IMR-90 (cell line): ENCODE data around the gene WDFY2. TPM values are rescaled to one million over a fixed set of nuclear protein-coding genes. Genes with fewer than 3 reads are reported as not detected.

Experiments used
- ATAC-seq: fragments of 200-7000 bp; cut with Tn5 transposase; 2 replicates; pipeline ENCODE4 v1.9.1; 2020; ENCODE audit warnings: low read depth, mild to moderate bottlenecking, moderate library complexity
- BruUV-seq: library from RNA; stranded (reverse); fragments of 400-500 nt; replicated peaks from 2 replicates; lab custom pipeline; 2021; lab: Mats Ljungman, UMichigan
- CTCF ChIA-PET: fragments of 300-600 bp; formaldehyde crosslinking; extraction: SDS; loops from one replicate; lab custom pipeline; 2021; ENCODE audit warnings: antibody characterized with exemption; lab: Yijun Ruan, JAX
- POLR2A ChIA-PET: fragments of 300-600 bp; sonication (Branson Sonifier 250); formaldehyde crosslinking; loops from one replicate; lab custom pipeline; 2022; ENCODE audit warnings: antibody characterized with exemption; ENCODE audit not compliant: unreplicated experiment; lab: Charles Lee
- DNase-seq: peaks from one replicate; pipeline ENCODE4 v3.0.0; 2013
- H2AFZ ChIP-seq: replicated peaks from 2 replicates; pipeline ENCODE3; 2013; ENCODE audit warnings: low read length, mild to moderate bottlenecking; ENCODE audit not compliant: poor library complexity
- H2AK5ac ChIP-seq: 2 replicates; pipeline ENCODE4 v1.6.1; 2013; ENCODE audit warnings: low read depth, low read length, inconsistent platforms
- H2AK9ac ChIP-seq: replicated peaks from 2 replicates; pipeline ENCODE3; 2013; ENCODE audit warnings: mild to moderate bottlenecking, low read depth, low read length, moderate library complexity; ENCODE audit not compliant: poor library complexity
- H2BK120ac ChIP-seq: 2 replicates; pipeline ENCODE4 v1.6.1; 2013; ENCODE audit warnings: low read depth, low read length, inconsistent platforms
- H2BK15ac ChIP-seq: 3 replicates; pipeline ENCODE4 v1.6.1; 2013; ENCODE audit warnings: low read depth, low read length, inconsistent platforms
- H2BK20ac ChIP-seq: 2 replicates; pipeline ENCODE4 v1.6.1; 2013; ENCODE audit warnings: low read depth, mild to moderate bottlenecking, inconsistent platforms, low read length, moderate library complexity
- H2BK5ac ChIP-seq: 2 replicates; pipeline ENCODE4 v1.6.1; 2013; ENCODE audit warnings: mild to moderate bottlenecking, low read depth, low read length, inconsistent platforms; ENCODE audit not compliant: poor library complexity, severe bottlenecking
- H3K14ac ChIP-seq: replicated peaks from 2 replicates; pipeline ENCODE4 v1.6.1; 2013; ENCODE audit warnings: low read depth, low read length, inconsistent platforms
- H3K18ac ChIP-seq: 2 replicates; pipeline ENCODE4 v1.6.1; 2013; ENCODE audit warnings: low read depth, low read length, control low read depth
- H3K23ac ChIP-seq: 2 replicates; pipeline ENCODE4 v1.6.1; 2013; ENCODE audit warnings: low read depth, low read length, inconsistent platforms
- H3K27ac ChIP-seq: 2 replicates; pipeline ENCODE4 v1.5.1; 2013; ENCODE audit warnings: mild to moderate bottlenecking, control low read depth, low read length; ENCODE audit not compliant: insufficient read depth
- H3K27me3 ChIP-seq: 2 replicates; pipeline ENCODE4 v1.6.1; 2013; ENCODE audit warnings: low read length; ENCODE audit not compliant: control insufficient read depth, insufficient read depth
- H3K36me3 ChIP-seq: 2 replicates; pipeline ENCODE4 v1.6.1; 2013; ENCODE audit warnings: low read length, mixed read lengths; ENCODE audit not compliant: control insufficient read depth, insufficient read depth
- H3K4ac ChIP-seq: 2 replicates; pipeline ENCODE4 v1.6.1; 2013; ENCODE audit warnings: low read depth, low read length, inconsistent platforms
- H3K4me1 ChIP-seq: 2 replicates; pipeline ENCODE4 v1.6.1; 2013; ENCODE audit warnings: low read length, mixed read lengths; ENCODE audit not compliant: control insufficient read depth, insufficient read depth
- H3K4me2 ChIP-seq: 2 replicates; pipeline ENCODE4 v1.6.1; 2013; ENCODE audit warnings: low read depth, mild to moderate bottlenecking, control low read depth, low read length, moderate library complexity
- H3K4me3 ChIP-seq: 2 replicates; pipeline ENCODE4 v1.5.1; 2013; ENCODE audit warnings: low read depth, mild to moderate bottlenecking, control low read depth, low read length, moderate library complexity; ENCODE audit not compliant: insufficient read depth
- H3K56ac ChIP-seq: 2 replicates; pipeline ENCODE4 v1.6.1; 2013; ENCODE audit warnings: low read length, inconsistent platforms; ENCODE audit not compliant: insufficient read depth; ENCODE audit errors: extremely low read depth
- H3K79me1 ChIP-seq, 2 experiments: 2 replicates each; pipeline ENCODE4 v1.6.1; 2013; ENCODE audit warnings: low read length in 2 of 2, inconsistent platforms in 1 of 2, low read depth in 1 of 2
- H3K9ac ChIP-seq: 2 replicates; pipeline ENCODE4 v1.6.1; 2013; ENCODE audit warnings: low read depth, low read length, control low read depth
- H3K9me1 ChIP-seq: 2 replicates; pipeline ENCODE4 v1.6.1; 2013; ENCODE audit warnings: low read length, inconsistent platforms; ENCODE audit not compliant: insufficient read depth
- H3K9me3 ChIP-seq: 2 replicates; pipeline ENCODE4 v1.6.1; 2013; ENCODE audit warnings: low read length; ENCODE audit not compliant: control insufficient read depth, insufficient read depth
- H4K20me1 ChIP-seq: 2 replicates; pipeline ENCODE4 v1.6.1; 2013; ENCODE audit warnings: low read length, inconsistent platforms; ENCODE audit not compliant: insufficient read depth
- H4K5ac ChIP-seq: 2 replicates; pipeline ENCODE4 v1.6.1; 2013; ENCODE audit warnings: mild to moderate bottlenecking, low read depth, low read length, control low read depth
- H4K8ac ChIP-seq, 2 experiments: 2 replicates each; pipeline ENCODE4 v1.6.1; 2013; ENCODE audit warnings: low read depth in 2 of 2, low read length in 2 of 2, control low read depth in 1 of 2, inconsistent platforms in 1 of 2
- H4K91ac ChIP-seq: 2 replicates; pipeline ENCODE4 v1.6.1; 2013; ENCODE audit warnings: low read depth, low read length, inconsistent platforms; ENCODE audit not compliant: insufficient read depth
- BHLHE40 ChIP-seq: fragments of 150-350 bp; IDR thresholded peaks from 2 replicates; pipeline ENCODE4 v1.6.1; 2016; ENCODE audit warnings: mild to moderate bottlenecking, low read depth, low read length
- CEBPB ChIP-seq: IDR thresholded peaks from 2 replicates; pipeline ENCODE4 v1.6.1; 2012; ENCODE audit warnings: low read depth, low read length, improper control_type of control experiment
- FOS ChIP-seq: fragments of 150-350 bp; IDR thresholded peaks from 2 replicates; pipeline ENCODE4 v1.6.1; 2016; ENCODE audit warnings: low read depth, low read length
- MAFK ChIP-seq: IDR thresholded peaks from 2 replicates; pipeline ENCODE4 v1.6.1; 2012; ENCODE audit warnings: low read depth, low read length, improper control_type of control experiment
- MAZ ChIP-seq: IDR thresholded peaks from 2 replicates; pipeline ENCODE4 v1.6.1; 2012; ENCODE audit warnings: low read depth, mild to moderate bottlenecking, low read length, improper control_type of control experiment, moderate library complexity, borderline replicate concordance
- MXI1 ChIP-seq: IDR thresholded peaks from 2 replicates; pipeline ENCODE4 v1.6.1; 2012; ENCODE audit warnings: low read depth, mild to moderate bottlenecking, low read length, moderate library complexity, borderline replicate concordance
- POLR2A ChIP-seq: IDR thresholded peaks from 2 replicates; pipeline ENCODE4 v1.6.1; 2012; ENCODE audit warnings: mild to moderate bottlenecking, low read depth, low read length
- RAD21 ChIP-seq: IDR thresholded peaks from 2 replicates; pipeline ENCODE4 v1.6.1; 2012; ENCODE audit warnings: low read length, improper control_type of control experiment
- RFX5 ChIP-seq: IDR thresholded peaks from 2 replicates; pipeline ENCODE4 v1.8.0; 2012; ENCODE audit warnings: low read depth, mild to moderate bottlenecking, low read length, moderate library complexity
- SMC3 ChIP-seq: fragments of 150-350 bp; IDR thresholded peaks from 2 replicates; pipeline ENCODE4 v1.6.1; 2016; ENCODE audit warnings: low read depth, mild to moderate bottlenecking, antibody characterized with exemption, low read length, moderate library complexity
- WGBS, 2 experiments: methylation state at CpG; one replicate each; pipeline versions ENCODE4 v1.1.5 to v1.1.7; 2013; ENCODE audit warnings: missing lambda C conversion rate in 2 of 2; ENCODE audit not compliant: insufficient read length in 1 of 2; ENCODE audit errors: extremely low coverage in 2 of 2; 5-methylcytosine and 5-hydroxymethylcytosine counted together
- dilution Hi-C: fragments of 300-500 bp; cut with HindIII; formaldehyde crosslinking; loops from one replicate; pipeline ENCODE4 v1.14.3; 2018; ENCODE audit warnings: low sequenced_read_pairs; ENCODE audit not compliant: unreplicated experiment
- in situ Hi-C: fragments of 300-500 bp; cut with MboI; formaldehyde crosslinking; loops from 3 replicates; pipeline ENCODE4 v1.14.3; 2019; ENCODE audit warnings: low sequenced_read_pairs, inconsistent platforms, mixed read lengths
- intact Hi-C: fragments of 100-400 bp; cut with micrococcal nuclease; formaldehyde crosslinking; loops from 2 replicates; pipeline ENCODE4 v1.10.0; 2022
- polyA plus RNA-seq, 3 experiments: library from polyadenylated mRNA; depleted of rRNA; stranded (reverse); fragments of >200 nt; gene quantifications; 2 replicates each; pipeline ENCODE4 v1.2.3, GENCODE V29; 2012; ENCODE audit warnings: low replicate concordance in 1 of 3
- total RNA-seq: library from RNA; depleted of rRNA; stranded (reverse); fragments of >200 nt; gene quantifications from 2 replicates; pipeline ENCODE4 v1.2.3, GENCODE V29; 2012
- TF ChIP-seq, protein P1 (sequence below): fragments of 150-350 bp; IDR thresholded peaks from 2 replicates; pipeline ENCODE4 v1.6.1; 2016; ENCODE audit warnings: low read depth, mild to moderate bottlenecking, low read length, moderate library complexity, borderline replicate concordance
- TF ChIP-seq, protein P2 (sequence below): conservative IDR thresholded peaks from 2 replicates; pipeline ENCODE4 v1.5.1; 2012; ENCODE audit warnings: mild to moderate bottlenecking, low read depth, low read length, improper control_type of control experiment

The WDFY2 gene
- total and polyA plus RNA-seq, 2 of the 4 experiments (the other 2 are of a cell fraction) = 4.3 to 5.4 TPM

DNA sequence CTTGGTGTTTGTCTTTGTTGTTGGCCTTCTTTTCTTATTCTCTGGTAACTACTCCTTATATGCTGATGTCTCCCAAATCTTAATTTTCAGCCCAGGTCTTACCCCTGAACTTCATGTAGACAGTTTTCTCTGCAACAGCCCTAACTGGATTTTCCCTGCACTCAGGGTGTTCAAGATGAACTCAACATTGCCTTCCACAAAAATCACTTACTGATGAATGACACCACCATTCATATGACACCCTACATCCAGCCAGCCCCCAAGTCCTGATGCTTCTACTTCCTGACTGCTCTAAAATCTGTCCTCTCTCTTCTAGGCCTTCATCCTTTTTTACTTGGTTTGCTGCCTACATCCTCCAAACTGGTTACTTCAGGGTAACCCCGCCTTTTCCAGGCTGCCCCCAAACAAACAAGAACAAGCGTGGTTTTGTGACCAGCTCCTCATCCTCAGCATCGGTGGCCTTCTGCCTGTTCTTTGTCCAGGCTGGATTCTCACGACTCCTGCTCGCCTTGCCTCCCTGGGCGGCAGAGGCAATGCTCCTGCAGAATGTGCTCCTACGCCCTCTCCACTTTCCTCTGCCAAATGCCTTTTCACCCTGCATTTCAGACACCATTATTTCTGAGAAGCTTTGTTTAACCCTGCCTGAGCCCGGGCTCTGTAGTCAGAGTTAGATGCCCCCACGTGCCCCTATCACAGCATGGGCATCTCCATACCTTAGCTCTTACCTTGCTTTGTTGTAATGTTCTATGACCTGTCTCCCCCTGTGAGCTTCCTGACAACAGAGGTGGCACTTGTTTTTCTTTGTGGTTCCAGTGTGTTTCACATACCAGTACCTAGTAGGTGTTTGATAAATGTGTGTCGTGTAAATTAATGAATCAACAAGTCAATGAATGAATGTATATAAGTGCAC lies 61.8 kb downstream of the WDFY2 start (continued):
- TF ChIP-seq MXI1 = no peak
- no peak for TF ChIP-seq MAFK
- no peak for TF ChIP-seq FOS

DNA sequence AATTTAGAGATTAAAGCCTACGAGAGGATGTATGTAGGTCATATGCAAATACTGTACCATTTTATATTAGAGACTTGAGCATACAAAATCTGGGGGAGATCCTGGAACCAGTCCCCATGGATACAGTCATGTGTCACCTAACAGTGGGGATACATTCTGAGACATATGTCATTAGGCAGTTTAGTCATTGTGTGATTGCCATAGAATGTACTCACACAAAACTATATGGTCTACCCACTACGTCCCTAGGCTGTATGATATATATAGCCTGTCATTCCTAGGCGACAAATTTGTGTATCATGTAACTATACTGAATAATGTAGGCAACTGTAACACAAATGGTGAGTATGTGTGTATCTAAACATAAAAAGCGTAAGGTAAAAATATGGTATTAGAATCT lies 62.8 kb downstream of the WDFY2 start:
- Histone ChIP-seq H3K27me3 (no peaks in the 10 kb centered on the region), H3K36me3 (no peaks in the 10 kb centered on the region), H3K9ac (no peak overlapping the region), H4K91ac (no peak overlapping the region), H3K14ac (no peak overlapping the region), H3K23ac (no peak overlapping the region), H2AFZ (no peak overlapping the region), H3K9me3 (no peaks in the 10 kb centered on the region), H2AK5ac (0 out of 2 replicates have a peak overlapping the region, but pooled peaks have one; percentile 4), H2BK15ac (no peak overlapping the region), H3K18ac (no peak overlapping the region), H3K79me1 (peaks cover 18 to 57% of the 10 kb centered on the region in 2 experiments), H3K56ac (no peak overlapping the region), H3K4me2 (no peak overlapping the region), H4K20me1 (peaks cover 7% of the 10 kb centered on the region; the same call in 1 of the 2 replicates), H4K5ac (no peak overlapping the region), H2AK9ac (no peak overlapping the region), H3K4me3 (no peak overlapping the region), H4K8ac (no peak overlapping the region), H2BK20ac (no peak overlapping the region), H2BK120ac (no peak overlapping the region), H2BK5ac (no peak overlapping the region), H3K9me1 (peaks cover 11% of the 10 kb centered on the region), H3K27ac (no peak overlapping the region), H3K4me1 (peaks cover 15% of the 10 kb centered on the region), H3K4ac (no peak overlapping the region)
- ChIA-PET CTCF (no interaction called here), POLR2A (no interaction called here)
- TF ChIP-seq MAZ (no peak), MXI1 (no peak), SMC3 (no peak), MAFK (no peak), BHLHE40 (no peak), CEBPB (no peak), POLR2A (no peak), RFX5 (no peak), RAD21 (no peak)
- TF ChIP-seq, protein P1, sequence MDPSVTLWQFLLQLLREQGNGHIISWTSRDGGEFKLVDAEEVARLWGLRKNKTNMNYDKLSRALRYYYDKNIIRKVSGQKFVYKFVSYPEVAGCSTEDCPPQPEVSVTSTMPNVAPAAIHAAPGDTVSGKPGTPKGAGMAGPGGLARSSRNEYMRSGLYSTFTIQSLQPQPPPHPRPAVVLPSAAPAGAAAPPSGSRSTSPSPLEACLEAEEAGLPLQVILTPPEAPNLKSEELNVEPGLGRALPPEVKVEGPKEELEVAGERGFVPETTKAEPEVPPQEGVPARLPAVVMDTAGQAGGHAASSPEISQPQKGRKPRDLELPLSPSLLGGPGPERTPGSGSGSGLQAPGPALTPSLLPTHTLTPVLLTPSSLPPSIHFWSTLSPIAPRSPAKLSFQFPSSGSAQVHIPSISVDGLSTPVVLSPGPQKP = no peak
- TF ChIP-seq, protein P2, sequence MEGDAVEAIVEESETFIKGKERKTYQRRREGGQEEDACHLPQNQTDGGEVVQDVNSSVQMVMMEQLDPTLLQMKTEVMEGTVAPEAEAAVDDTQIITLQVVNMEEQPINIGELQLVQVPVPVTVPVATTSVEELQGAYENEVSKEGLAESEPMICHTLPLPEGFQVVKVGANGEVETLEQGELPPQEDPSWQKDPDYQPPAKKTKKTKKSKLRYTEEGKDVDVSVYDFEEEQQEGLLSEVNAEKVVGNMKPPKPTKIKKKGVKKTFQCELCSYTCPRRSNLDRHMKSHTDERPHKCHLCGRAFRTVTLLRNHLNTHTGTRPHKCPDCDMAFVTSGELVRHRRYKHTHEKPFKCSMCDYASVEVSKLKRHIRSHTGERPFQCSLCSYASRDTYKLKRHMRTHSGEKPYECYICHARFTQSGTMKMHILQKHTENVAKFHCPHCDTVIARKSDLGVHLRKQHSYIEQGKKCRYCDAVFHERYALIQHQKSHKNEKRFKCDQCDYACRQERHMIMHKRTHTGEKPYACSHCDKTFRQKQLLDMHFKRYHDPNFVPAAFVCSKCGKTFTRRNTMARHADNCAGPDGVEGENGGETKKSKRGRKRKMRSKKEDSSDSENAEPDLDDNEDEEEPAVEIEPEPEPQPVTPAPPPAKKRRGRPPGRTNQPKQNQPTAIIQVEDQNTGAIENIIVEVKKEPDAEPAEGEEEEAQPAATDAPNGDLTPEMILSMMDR = no peak
- DNase-seq = no peak
- BruUV-seq = no TSS peak
- in situ Hi-C loops = no loop called here
- no peak for ATAC-seq
- no CpG with 5 or more reads among the region's 4 CpGs for WGBS, 2 experiments
- dilution Hi-C loops = no loop called here
- intact Hi-C loops = no loop called here
